ENCODE data around the gene KCND2.

DNA sequence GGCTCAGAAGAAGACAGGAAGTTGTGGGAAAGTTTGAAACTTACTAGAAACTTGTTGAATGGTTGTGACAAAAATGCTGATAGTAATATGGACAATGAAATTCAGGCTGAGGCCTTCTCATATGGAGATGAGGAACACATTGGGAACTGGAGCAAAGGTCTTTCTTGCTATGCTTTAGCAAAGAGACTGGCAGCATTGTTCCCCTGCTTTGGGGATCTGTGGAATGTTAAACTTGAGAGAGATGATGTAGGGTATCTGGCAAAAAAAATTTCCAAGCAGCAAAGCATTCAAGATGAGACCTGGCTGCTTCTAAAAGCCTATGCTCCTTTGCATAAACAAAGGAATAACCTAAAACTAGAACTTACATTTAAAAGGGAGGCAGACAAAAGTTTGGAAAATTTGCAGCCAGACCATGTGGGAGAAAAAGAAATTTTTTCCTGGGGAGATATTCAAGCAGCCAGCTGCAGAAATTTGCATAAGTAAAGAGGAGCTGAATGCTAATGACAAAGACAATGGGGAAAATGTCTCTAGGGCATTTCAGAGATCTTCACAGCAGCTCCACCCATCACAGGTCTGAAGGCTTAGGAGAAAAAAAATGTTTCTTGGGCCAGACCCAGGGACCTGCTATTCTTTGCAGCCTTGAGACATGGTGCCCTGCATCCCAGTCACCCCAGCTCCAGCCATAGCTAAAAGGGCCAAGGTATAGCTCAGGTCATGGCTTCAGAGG is 16.5 kb upstream of the KCND2 start:
- no peak for TF ChIP-seq SMC3 (IDR thresholded peaks at IDR 0.05)
- TF ChIP-seq, protein P1, sequence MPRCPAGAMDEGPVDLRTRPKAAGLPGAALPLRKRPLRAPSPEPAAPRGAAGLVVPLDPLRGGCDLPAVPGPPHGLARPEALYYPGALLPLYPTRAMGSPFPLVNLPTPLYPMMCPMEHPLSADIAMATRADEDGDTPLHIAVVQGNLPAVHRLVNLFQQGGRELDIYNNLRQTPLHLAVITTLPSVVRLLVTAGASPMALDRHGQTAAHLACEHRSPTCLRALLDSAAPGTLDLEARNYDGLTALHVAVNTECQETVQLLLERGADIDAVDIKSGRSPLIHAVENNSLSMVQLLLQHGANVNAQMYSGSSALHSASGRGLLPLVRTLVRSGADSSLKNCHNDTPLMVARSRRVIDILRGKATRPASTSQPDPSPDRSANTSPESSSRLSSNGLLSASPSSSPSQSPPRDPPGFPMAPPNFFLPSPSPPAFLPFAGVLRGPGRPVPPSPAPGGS (IDR thresholded peaks at IDR 0.05), result no peak
- no peak for TF ChIP-seq CHD4 (IDR thresholded peaks at IDR 0.05; ENCODE audit: borderline replicate concordance)
- no peak for TF ChIP-seq RFX5 (IDR thresholded peaks at IDR 0.05)
- TF ChIP-seq, protein P2, sequence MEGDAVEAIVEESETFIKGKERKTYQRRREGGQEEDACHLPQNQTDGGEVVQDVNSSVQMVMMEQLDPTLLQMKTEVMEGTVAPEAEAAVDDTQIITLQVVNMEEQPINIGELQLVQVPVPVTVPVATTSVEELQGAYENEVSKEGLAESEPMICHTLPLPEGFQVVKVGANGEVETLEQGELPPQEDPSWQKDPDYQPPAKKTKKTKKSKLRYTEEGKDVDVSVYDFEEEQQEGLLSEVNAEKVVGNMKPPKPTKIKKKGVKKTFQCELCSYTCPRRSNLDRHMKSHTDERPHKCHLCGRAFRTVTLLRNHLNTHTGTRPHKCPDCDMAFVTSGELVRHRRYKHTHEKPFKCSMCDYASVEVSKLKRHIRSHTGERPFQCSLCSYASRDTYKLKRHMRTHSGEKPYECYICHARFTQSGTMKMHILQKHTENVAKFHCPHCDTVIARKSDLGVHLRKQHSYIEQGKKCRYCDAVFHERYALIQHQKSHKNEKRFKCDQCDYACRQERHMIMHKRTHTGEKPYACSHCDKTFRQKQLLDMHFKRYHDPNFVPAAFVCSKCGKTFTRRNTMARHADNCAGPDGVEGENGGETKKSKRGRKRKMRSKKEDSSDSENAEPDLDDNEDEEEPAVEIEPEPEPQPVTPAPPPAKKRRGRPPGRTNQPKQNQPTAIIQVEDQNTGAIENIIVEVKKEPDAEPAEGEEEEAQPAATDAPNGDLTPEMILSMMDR (IDR thresholded peaks at IDR 0.05), result no peak
- no peak for TF ChIP-seq KDM5A (IDR thresholded peaks at IDR 0.05)
- TF ChIP-seq JUN (IDR thresholded peaks at IDR 0.05), result no peak
- TF ChIP-seq, protein P3, sequence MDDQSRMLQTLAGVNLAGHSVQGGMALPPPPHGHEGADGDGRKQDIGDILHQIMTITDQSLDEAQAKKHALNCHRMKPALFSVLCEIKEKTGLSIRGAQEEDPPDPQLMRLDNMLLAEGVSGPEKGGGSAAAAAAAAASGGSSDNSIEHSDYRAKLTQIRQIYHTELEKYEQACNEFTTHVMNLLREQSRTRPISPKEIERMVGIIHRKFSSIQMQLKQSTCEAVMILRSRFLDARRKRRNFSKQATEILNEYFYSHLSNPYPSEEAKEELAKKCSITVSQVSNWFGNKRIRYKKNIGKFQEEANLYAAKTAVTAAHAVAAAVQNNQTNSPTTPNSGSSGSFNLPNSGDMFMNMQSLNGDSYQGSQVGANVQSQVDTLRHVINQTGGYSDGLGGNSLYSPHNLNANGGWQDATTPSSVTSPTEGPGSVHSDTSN (IDR thresholded peaks at IDR 0.05), result no peak
- no peak for TF ChIP-seq POLR2AphosphoS2 (conservative IDR thresholded peaks at IDR 0.05; ENCODE audit: low read length)
- TF ChIP-seq, protein P4, sequence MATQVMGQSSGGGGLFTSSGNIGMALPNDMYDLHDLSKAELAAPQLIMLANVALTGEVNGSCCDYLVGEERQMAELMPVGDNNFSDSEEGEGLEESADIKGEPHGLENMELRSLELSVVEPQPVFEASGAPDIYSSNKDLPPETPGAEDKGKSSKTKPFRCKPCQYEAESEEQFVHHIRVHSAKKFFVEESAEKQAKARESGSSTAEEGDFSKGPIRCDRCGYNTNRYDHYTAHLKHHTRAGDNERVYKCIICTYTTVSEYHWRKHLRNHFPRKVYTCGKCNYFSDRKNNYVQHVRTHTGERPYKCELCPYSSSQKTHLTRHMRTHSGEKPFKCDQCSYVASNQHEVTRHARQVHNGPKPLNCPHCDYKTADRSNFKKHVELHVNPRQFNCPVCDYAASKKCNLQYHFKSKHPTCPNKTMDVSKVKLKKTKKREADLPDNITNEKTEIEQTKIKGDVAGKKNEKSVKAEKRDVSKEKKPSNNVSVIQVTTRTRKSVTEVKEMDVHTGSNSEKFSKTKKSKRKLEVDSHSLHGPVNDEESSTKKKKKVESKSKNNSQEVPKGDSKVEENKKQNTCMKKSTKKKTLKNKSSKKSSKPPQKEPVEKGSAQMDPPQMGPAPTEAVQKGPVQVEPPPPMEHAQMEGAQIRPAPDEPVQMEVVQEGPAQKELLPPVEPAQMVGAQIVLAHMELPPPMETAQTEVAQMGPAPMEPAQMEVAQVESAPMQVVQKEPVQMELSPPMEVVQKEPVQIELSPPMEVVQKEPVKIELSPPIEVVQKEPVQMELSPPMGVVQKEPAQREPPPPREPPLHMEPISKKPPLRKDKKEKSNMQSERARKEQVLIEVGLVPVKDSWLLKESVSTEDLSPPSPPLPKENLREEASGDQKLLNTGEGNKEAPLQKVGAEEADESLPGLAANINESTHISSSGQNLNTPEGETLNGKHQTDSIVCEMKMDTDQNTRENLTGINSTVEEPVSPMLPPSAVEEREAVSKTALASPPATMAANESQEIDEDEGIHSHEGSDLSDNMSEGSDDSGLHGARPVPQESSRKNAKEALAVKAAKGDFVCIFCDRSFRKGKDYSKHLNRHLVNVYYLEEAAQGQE (IDR thresholded peaks at IDR 0.05), result no peak
